ENCODE measurements around the gene OR9A4.

DNA sequence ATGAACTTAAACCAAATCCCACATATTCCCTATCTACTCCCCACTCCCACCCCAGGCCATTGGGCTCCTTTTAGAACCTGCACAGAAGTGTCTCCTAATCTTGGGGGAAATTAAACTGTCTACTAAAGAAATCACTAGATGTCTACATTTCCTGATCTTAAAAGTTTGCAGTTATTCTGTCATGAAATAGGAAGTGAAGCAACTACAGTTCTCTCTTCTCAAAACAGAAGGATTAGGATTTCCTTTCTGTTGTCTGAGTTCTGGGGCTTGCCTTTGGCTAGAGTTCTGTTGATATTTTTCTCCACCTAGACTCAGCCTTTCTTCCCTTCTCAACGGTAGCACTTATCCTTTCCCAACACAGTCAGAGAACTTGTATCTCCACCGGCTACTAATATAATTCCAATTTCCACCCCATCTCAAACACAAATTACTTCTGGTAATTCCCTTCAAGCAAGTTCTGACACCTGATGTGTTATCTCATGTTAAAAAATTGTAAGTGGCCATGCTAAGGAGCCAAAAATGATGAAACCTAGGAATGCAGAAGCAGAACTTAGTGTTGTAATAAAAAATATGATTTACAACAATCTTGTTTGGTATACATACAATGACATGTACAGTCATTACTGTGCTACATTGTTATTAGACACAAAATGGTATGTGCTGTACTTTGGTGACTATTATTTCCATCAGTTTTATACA is 12.1 kb downstream of the OR9A4 start:
- no peak for TF ChIP-seq POLR2AphosphoS5 (IDR thresholded peaks at IDR 0.05; ENCODE audit: low read depth)
- TF ChIP-seq EZH2phosphoT487 (IDR thresholded peaks at IDR 0.05; ENCODE audit: unreplicated experiment) = no peak

Measured in GM23338 (cell line).